ENCODE results near the gene MRPS18B. TPM values are rescaled to one million over a fixed set of nuclear protein-coding genes. Genes with fewer than 3 reads are reported as not detected.

The MRPS18B gene
- total and polyA plus RNA-seq, 2 of the 13 experiments (the other 11 are each of a cell fraction or from before 2014, with no cell fraction given): 125 to 131 TPM

- in situ Hi-C loops (cut with HindIII; ENCODE audit: extremely low pct_ligation_motif_present, low pct_unique_long_range_greater_than_20kb) (loop anchor here (5.0 kb wide), 1 partner anchor 47 kb away; the partner anchor contains the start of gene DHX16), intact Hi-C loops (cut with micrococcal nuclease; ENCODE audit: unreplicated experiment) (no loop called here)
- no peaks in the 10 kb centered on the region for H3K9me3 ChIP-seq (ENCODE audit: low read length)
- peaks cover 9% of the 10 kb centered on the region for H3K79me2 ChIP-seq (ENCODE audit: insufficient read depth, low read length)
- no TSS peak for BruUV-seq (replicated peaks)
- DNase-seq (ENCODE audit: low spot score) (no peak), ATAC-seq (no peak), FAIRE-seq (no peak)
- no peak overlapping the region for H3K27ac ChIP-seq (ENCODE audit: extremely low read length, insufficient read depth, low read length)
- no peak overlapping the region for H3K4me2 ChIP-seq (ENCODE audit: low read depth, low read length)
- H3K4me3 ChIP-seq (replicated peaks in 1 of 3; ENCODE audit: insufficient read depth in 1 of 3, low read depth in 2 of 3, low read length in 3 of 3): no peak overlapping the region
- H3K9ac ChIP-seq (ENCODE audit: insufficient read depth, low read depth, low read length): no peak overlapping the region
- POLR2A ChIA-PET: interaction anchor here (1.0 to 2.4 kb wide), 4 partner anchors 8 to 114 kb away, joined by 3 to 36 read pairs (median 14); partner anchors contain the start of genes DHX16, MRPS18B and PPP1R10
- TF ChIP-seq ZNF326 (CRISPR knock-in tag; IDR thresholded peaks at IDR 0.05; ENCODE audit: borderline replicate concordance) (no peak), ZNF382 (CRISPR knock-in tag; IDR thresholded peaks at IDR 0.05; ENCODE audit: borderline replicate concordance) (no peak), MEIS2 (CRISPR knock-in tag; IDR thresholded peaks at IDR 0.05) (no peak), YEATS2 (CRISPR knock-in tag; IDR thresholded peaks at IDR 0.05; ENCODE audit: borderline replicate concordance) (no peak), ZBTB7A (CRISPR knock-in tag; IDR thresholded peaks at IDR 0.05) (no peak)
- CTCF ChIA-PET (ENCODE audit: low intra/inter-chr PET ratio, low total read pairs): interaction anchor here (3.1 kb wide), 1 partner anchor 48 kb away, joined by 21 read pairs; the partner anchor contains the start of gene DHX16
- H3K36me3 ChIP-seq (replicated peaks in 1 of 2; ENCODE audit: control insufficient read depth in 1 of 2, insufficient read depth in 2 of 2, low read length in 2 of 2): peaks cover 23 to 56% of the 10 kb centered on the region in 2 experiments
- H4K20me1 ChIP-seq (ENCODE audit: insufficient read depth, low read length): no peaks in the 10 kb centered on the region
- H3K4me1 ChIP-seq (ENCODE audit: insufficient read depth, low read length): peaks cover 17% of the 10 kb centered on the region
- no peak overlapping the region for H2AFZ ChIP-seq (ENCODE audit: low read length)
- H3K27me3 ChIP-seq (ENCODE audit: control insufficient read depth in 1 of 2, insufficient read depth in 2 of 2, low read length in 2 of 2): no peaks in the 10 kb centered on the region; a peak in 1 of 5 replicates
- 98% methylated on average over 8 of the region's 8 CpGs for WGBS (ENCODE audit: low lambda C conversion rate)
Observed at GRCh38 chr6:30625511-30625910, 7.9 kb downstream of the MRPS18B start.

- peak; percentile 88 for DNase-seq (ENCODE audit: low spot score)
- Histone ChIP-seq H3K4me3 (replicated peaks in 1 of 3; ENCODE audit: insufficient read depth in 1 of 3, low read depth in 2 of 3, low read length in 3 of 3) (peak within 1 kb of the TSS; percentile 69 to 92 (median 72)), H4K20me1 (ENCODE audit: insufficient read depth, low read length) (no peaks in the 10 kb centered on the region), H3K4me1 (ENCODE audit: insufficient read depth, low read length) (peaks cover 17% of the 10 kb centered on the region), H3K79me2 (ENCODE audit: insufficient read depth, low read length) (peaks cover 9% of the 10 kb centered on the region), H3K4me2 (ENCODE audit: low read depth, low read length) (peak within 1 kb of the TSS; percentile 92), H2AFZ (ENCODE audit: low read length) (no peak within 1 kb of the TSS), H3K27ac (ENCODE audit: extremely low read length, insufficient read depth, low read length) (peak within 1 kb of the TSS; percentile 76), H3K9me3 (ENCODE audit: low read length) (no peaks in the 10 kb centered on the region), H3K36me3 (replicated peaks in 1 of 2; ENCODE audit: control insufficient read depth in 1 of 2, insufficient read depth in 2 of 2, low read length in 2 of 2) (peaks cover 24 to 56% of the 10 kb centered on the region in 2 experiments), H3K9ac (ENCODE audit: insufficient read depth, low read depth, low read length) (peak within 1 kb of the TSS; percentile 86), H3K27me3 (ENCODE audit: control insufficient read depth in 1 of 2, insufficient read depth in 2 of 2, low read length in 2 of 2) (no peaks in the 10 kb centered on the region; a peak in 1 of 5 replicates)
- ATAC-seq: peak; percentile 98
- 11% methylated on average over 21 of the region's 36 CpGs for WGBS (ENCODE audit: low lambda C conversion rate)
- peak; percentile 66 for FAIRE-seq
- POLR2A ChIA-PET: interaction anchor here (0.8 to 2.4 kb wide), 10 partner anchors 9 to 113 kb away, joined by 3 to 36 read pairs (median 4); partner anchors contain the start of genes DHX16, MDC1, MRPS18B and PPP1R10
- intact Hi-C loops (cut with micrococcal nuclease; ENCODE audit: unreplicated experiment) (loop anchor here (1.0 kb wide), 1 partner anchor 47 kb away; the partner anchor contains the start of gene DHX16), in situ Hi-C loops (cut with HindIII; ENCODE audit: extremely low pct_ligation_motif_present, low pct_unique_long_range_greater_than_20kb) (loop anchor here (5.0 kb wide), 1 partner anchor 46 kb away; the partner anchor contains the start of gene DHX16)
- CTCF ChIA-PET (ENCODE audit: low intra/inter-chr PET ratio, low total read pairs): interaction anchor here (0.8 to 3.1 kb wide), 2 partner anchors 46 to 96 kb away, joined by 3 to 21 read pairs; partner anchors contain the start of gene DHX16
- no TSS peak for BruUV-seq (replicated peaks)
- no peak for TF ChIP-seq ZSCAN12 (CRISPR knock-in tag; IDR thresholded peaks at IDR 0.05)
- no peak for TF ChIP-seq SMARCC2 (IDR thresholded peaks at IDR 0.05)
- no peak for TF ChIP-seq KDM6A (CRISPR knock-in tag; IDR thresholded peaks at IDR 0.05; ENCODE audit: low read depth)
- no peak; the same call in 1 of the 2 replicates for TF ChIP-seq MED13 (CRISPR knock-in tag; IDR thresholded peaks at IDR 0.05)
- TF ChIP-seq PRDM15 (CRISPR knock-in tag; IDR thresholded peaks at IDR 0.05): peak; percentile 82; the same call in 1 of the 2 replicates
- 0 out of 2 replicates have a peak, but pooled peaks have one; percentile 22 for TF ChIP-seq HMG20B (CRISPR knock-in tag; conservative IDR thresholded peaks at IDR 0.05)
- no peak for TF ChIP-seq SUZ12 (IDR thresholded peaks at IDR 0.05; ENCODE audit: low read depth, low read length)
Observed at GRCh38 chr6:30626484-30627366, 9.1 kb downstream of the MRPS18B start, which contains the start of gene ATAT1. Gene ATAT1, plus strand, starts transcription at chr6:30626874.

All from HepG2 (cell line).